Keratinocyte (primary cell): ENCODE results near the gene MEIS2. TPM values are rescaled to one million over a fixed set of nuclear protein-coding genes. Genes with fewer than 3 reads are reported as not detected.

Source experiments
- DNase-seq: peaks from one replicate; pipeline ENCODE4 v3.0.0-alpha.2; 2011; ENCODE audit warnings: low read depth, missing footprints, low spot score
- FAIRE-seq: peaks from 2 replicates; lab custom pipeline; 2011; peaks lifted over from hg19 to GRCh38; lab: Jason Lieb, UNC
- H2AFZ ChIP-seq: 2 replicates; pipeline ENCODE4 v1.6.0; 2012; ENCODE audit warnings: low read length, control low read depth, inconsistent platforms; ENCODE audit not compliant: control insufficient read depth
- H3K27ac ChIP-seq: 2 replicates; pipeline ENCODE4 v1.5.1; 2011; ENCODE audit warnings: low read length; ENCODE audit not compliant: control insufficient read depth, insufficient read depth
- H3K27me3 ChIP-seq: 3 replicates; pipeline ENCODE4 v1.6.0; 2011; ENCODE audit warnings: low read length; ENCODE audit not compliant: control insufficient read depth, insufficient read depth; ENCODE audit errors: extremely low read depth
- H3K36me3 ChIP-seq, 2 experiments: 2 replicates in 1 of 2; 3 replicates in 1 of 2; pipeline ENCODE4 v1.5.1; 2011; ENCODE audit warnings: low read length in 2 of 2, mild to moderate bottlenecking in 1 of 2; ENCODE audit not compliant: control insufficient read depth in 2 of 2, insufficient read depth in 2 of 2; ENCODE audit errors: extremely low read depth in 1 of 2
- H3K4me1 ChIP-seq: 3 replicates; pipeline ENCODE4 v1.5.1; 2011; ENCODE audit warnings: low read length; ENCODE audit not compliant: control insufficient read depth, insufficient read depth; ENCODE audit errors: extremely low read depth
- H3K4me2 ChIP-seq: 3 replicates; pipeline ENCODE4 v1.6.0; 2011; ENCODE audit warnings: low read depth, low read length; ENCODE audit not compliant: control insufficient read depth, insufficient read depth; ENCODE audit errors: extremely low read depth
- H3K4me3 ChIP-seq, 3 experiments: fragments of 200-600 bp in 1 of 3; sonication (generic) in 1 of 3; 2 replicates in 2 of 3; 3 replicates in 1 of 3; pipeline ENCODE4 v1.5.1; 2011 to 2016; ENCODE audit warnings: low read length in 3 of 3, mild to moderate bottlenecking in 3 of 3, control low read depth in 2 of 3, inconsistent platforms in 1 of 3, low read depth in 1 of 3, mixed read lengths in 1 of 3, mixed run types in 1 of 3, moderate library complexity in 1 of 3; ENCODE audit not compliant: control insufficient read depth in 2 of 3, insufficient read depth in 2 of 3; ENCODE audit errors: extremely low read depth in 1 of 3
- H3K79me2 ChIP-seq: 2 replicates; pipeline ENCODE4 v1.6.0; 2012; ENCODE audit warnings: low read length; ENCODE audit not compliant: control insufficient read depth, insufficient read depth
- H3K9ac ChIP-seq: 3 replicates; pipeline ENCODE4 v1.6.0; 2011; ENCODE audit warnings: low read length; ENCODE audit not compliant: control insufficient read depth, insufficient read depth; ENCODE audit errors: extremely low read depth
- H3K9me1 ChIP-seq: 3 replicates; pipeline ENCODE4 v1.6.0; 2011; ENCODE audit warnings: low read length; ENCODE audit not compliant: control insufficient read depth, insufficient read depth; ENCODE audit errors: extremely low read depth
- H3K9me3 ChIP-seq: 2 replicates; pipeline ENCODE4 v1.5.1; 2012; ENCODE audit warnings: low read depth, low read length; ENCODE audit not compliant: control insufficient read depth
- H4K20me1 ChIP-seq: 3 replicates; pipeline ENCODE4 v1.6.0; 2011; ENCODE audit warnings: low read length; ENCODE audit not compliant: control insufficient read depth, insufficient read depth; ENCODE audit errors: extremely low read depth
- EZH2 ChIP-seq: IDR thresholded peaks from one replicate; pipeline ENCODE4 v1.6.1; 2012; ENCODE audit warnings: inconsistent platforms, mild to moderate bottlenecking, low read length, moderate library complexity
- dilution Hi-C: fragments of 300-500 bp; cut with MboI; formaldehyde crosslinking; loops from one replicate; pipeline ENCODE4 v1.7.0; 2020; ENCODE audit warnings: low sequenced_read_pairs; ENCODE audit not compliant: extremely low pct_ligation_motif_present
- polyA plus RNA-seq, 5 experiments: library from polyadenylated mRNA; depleted of rRNA in 3 of 5; stranded (reverse) in 3 of 5; stranded (forward) in 1 of 5; unstranded in 1 of 5; fragments of >200 nt; gene quantifications; 1 replicate in 1 of 5; 2 replicates in 3 of 5; 3 replicates in 1 of 5; pipeline versions ENCODE4 v1.2.1 to v1.2.3, GENCODE V29; 2011 to 2012; ENCODE audit warnings: missing spikeins in 2 of 5, low read depth in 1 of 5, low replicate concordance in 1 of 5
- TF ChIP-seq, protein P1 (sequence below), 3 experiments: IDR thresholded peaks in 1 of 3; conservative IDR thresholded peaks in 1 of 3; optimal IDR thresholded peaks in 1 of 3; 2 replicates in 2 of 3; 3 replicates in 1 of 3; pipeline versions ENCODE3 to v1.5.1; 2011; ENCODE audit warnings: low read length in 3 of 3, mild to moderate bottlenecking in 3 of 3, moderate library complexity in 2 of 3, control low read depth in 1 of 3, inconsistent platforms in 1 of 3; ENCODE audit not compliant: insufficient read depth in 2 of 3; ENCODE audit errors: extremely low read depth in 1 of 3

The MEIS2 gene
- polyA plus RNA-seq, 1 donor (not counting 4 experiments of a cell fraction or from before 2014, with no cell fraction given) = 11.4 TPM

DNA sequence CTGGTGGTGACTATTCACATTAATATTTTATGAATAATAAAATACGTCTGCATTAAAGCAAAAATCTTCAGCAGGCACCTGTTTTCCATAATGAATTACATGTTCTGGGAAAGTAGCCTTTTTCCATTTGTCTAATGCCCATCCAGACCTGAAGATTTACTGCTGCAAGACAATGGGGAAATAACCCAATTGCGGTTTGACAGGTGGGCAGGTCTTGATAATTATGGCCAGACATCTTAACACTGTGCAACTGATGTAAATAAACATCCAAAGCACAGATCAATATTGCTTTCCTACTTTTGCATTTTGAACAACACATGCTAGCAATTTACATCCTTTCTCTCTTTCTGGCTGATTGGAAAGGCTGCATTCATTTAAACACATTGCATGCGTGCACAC, 173.9 kb downstream of the MEIS2 start:
- no peaks in the 10 kb centered on the region for H3K27me3 ChIP-seq
- H4K20me1 ChIP-seq = no peaks in the 10 kb centered on the region
- H3K9ac ChIP-seq = no peak overlapping the region
- no peak overlapping the region for H3K4me3 ChIP-seq
- FAIRE-seq = no peak
- H3K27ac ChIP-seq = no peak overlapping the region
- dilution Hi-C loops = no loop called here
- H3K9me1 ChIP-seq = no peaks in the 10 kb centered on the region
- TF ChIP-seq, protein P1, sequence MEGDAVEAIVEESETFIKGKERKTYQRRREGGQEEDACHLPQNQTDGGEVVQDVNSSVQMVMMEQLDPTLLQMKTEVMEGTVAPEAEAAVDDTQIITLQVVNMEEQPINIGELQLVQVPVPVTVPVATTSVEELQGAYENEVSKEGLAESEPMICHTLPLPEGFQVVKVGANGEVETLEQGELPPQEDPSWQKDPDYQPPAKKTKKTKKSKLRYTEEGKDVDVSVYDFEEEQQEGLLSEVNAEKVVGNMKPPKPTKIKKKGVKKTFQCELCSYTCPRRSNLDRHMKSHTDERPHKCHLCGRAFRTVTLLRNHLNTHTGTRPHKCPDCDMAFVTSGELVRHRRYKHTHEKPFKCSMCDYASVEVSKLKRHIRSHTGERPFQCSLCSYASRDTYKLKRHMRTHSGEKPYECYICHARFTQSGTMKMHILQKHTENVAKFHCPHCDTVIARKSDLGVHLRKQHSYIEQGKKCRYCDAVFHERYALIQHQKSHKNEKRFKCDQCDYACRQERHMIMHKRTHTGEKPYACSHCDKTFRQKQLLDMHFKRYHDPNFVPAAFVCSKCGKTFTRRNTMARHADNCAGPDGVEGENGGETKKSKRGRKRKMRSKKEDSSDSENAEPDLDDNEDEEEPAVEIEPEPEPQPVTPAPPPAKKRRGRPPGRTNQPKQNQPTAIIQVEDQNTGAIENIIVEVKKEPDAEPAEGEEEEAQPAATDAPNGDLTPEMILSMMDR (optimal IDR thresholded peaks at IDR 0.05 in 1 of 3, IDR thresholded peaks at IDR 0.05 in 1 of 3, conservative IDR thresholded peaks at IDR 0.05 in 1 of 3; ENCODE audit: extremely low read depth in 1 of 3, insufficient read depth in 2 of 3, low read length in 3 of 3) = no peak
- TF ChIP-seq EZH2 = no peak
- H3K4me1 ChIP-seq = no peaks in the 10 kb centered on the region
- H3K36me3 ChIP-seq = no peaks in the 10 kb centered on the region
- no peaks in the 10 kb centered on the region for H3K79me2 ChIP-seq
- no peak overlapping the region for H2AFZ ChIP-seq
- no peak overlapping the region for H3K4me2 ChIP-seq
- DNase-seq = no peak
- no peaks in the 10 kb centered on the region for H3K9me3 ChIP-seq

DNA sequence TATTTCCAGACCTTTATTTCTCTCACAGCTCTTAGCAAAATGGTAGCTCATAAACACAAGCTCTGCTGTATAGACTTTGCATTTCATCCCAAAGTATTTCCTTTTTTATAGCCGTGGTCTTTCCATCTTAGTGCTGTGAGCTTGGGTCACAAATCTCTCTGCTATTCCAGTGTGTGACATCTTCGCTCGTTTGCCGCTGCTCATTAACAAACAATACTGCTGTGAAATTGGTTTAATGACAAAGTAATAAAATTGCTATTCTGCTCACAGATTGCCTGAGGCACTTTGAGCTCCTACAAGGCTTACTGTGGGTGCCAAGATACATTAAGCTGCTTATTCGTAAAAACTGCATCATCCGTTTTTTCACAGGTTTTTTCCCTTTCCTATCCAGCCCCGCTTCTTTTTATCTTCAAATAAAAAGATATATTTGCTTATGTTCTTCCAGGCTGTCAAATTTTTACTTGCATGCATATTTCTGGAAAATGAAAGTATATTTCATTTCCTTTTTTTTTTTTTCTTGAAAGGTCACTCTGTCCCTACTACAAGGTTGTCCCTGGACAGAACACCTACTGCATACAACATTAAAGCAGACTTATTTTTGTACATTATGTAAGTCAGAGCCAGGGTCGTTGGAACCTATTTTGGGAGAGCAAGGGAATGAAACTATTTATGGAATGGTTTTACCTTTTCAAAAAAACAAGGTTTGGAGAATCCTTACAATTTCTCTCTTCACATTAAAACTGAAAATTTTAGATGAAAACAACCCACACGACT, 174.5 kb downstream of the MEIS2 start:
- Histone ChIP-seq H3K4me2 (no peak overlapping the region), H3K4me3 (no peak overlapping the region), H3K36me3 (no peaks in the 10 kb centered on the region), H2AFZ (no peak overlapping the region), H3K9ac (no peak overlapping the region), H3K9me1 (no peaks in the 10 kb centered on the region), H3K79me2 (no peaks in the 10 kb centered on the region), H4K20me1 (no peaks in the 10 kb centered on the region), H3K27ac (no peak overlapping the region), H3K9me3 (no peaks in the 10 kb centered on the region), H3K27me3 (no peaks in the 10 kb centered on the region), H3K4me1 (no peaks in the 10 kb centered on the region)
- DNase-seq (no peak), FAIRE-seq (no peak)
- dilution Hi-C loops = no loop called here
- TF ChIP-seq, protein P1 (optimal IDR thresholded peaks at IDR 0.05 in 1 of 3, IDR thresholded peaks at IDR 0.05 in 1 of 3, conservative IDR thresholded peaks at IDR 0.05 in 1 of 3; ENCODE audit: extremely low read depth in 1 of 3, insufficient read depth in 2 of 3, low read length in 3 of 3) = no peak
- TF ChIP-seq EZH2 = no peak
